Erythroblast (primary cell): ENCODE results near the gene COA8.

Experiments used
- GATA1 ChIP-seq: IDR thresholded peaks from 2 replicates; pipeline ENCODE4 v1.6.1; 2011; ENCODE audit warnings: low read depth, mild to moderate bottlenecking, control low read depth, low read length, moderate library complexity
- POLR2A ChIP-seq: IDR thresholded peaks from 2 replicates; pipeline ENCODE4 v1.6.1; 2011; ENCODE audit warnings: mild to moderate bottlenecking, low read length

DNA sequence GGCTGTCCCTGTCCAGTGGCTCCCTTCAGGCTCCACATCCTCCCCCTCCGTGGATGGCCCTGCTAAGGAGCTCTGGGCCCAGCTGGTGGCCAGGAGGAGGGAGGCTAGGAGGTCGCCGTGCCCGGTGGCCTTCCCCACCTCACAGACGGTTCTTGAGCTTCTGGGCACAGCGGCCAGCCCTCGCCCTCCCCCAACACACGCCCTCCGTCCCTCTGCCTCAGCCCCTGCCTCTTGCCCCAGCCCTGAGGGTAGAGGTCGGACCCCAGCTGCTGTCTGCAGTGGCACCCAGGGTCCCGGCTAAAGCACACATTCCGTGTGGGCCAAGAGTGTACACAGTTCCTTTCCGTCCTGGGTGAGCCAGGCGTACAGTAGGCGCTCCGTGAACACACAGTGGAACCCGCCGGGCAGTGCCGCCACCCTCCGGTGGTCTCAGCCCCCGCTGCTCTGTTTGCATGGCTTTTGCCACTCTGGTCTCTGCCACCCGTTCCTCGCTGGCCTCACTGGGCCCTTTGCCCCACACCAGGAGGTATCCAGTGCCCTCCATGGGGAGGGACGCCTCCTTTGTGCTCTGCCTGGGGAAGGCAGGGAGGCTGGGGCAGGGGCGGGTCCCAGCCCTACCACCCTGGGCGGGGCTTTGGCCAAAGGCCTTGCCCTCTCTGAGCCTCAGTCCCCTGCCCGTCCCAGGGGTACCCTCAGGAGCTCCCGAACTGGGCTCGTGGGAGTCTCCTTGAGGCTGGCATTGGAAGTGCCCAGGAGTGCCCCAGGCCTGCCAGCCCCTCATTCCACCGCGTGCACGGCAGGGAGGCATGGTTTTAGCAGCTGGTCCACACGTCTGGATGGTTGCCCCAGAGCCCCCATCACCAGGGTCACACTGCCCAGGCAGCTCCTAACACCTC is 20.8 kb upstream of the COA8 start:
- TF ChIP-seq POLR2A (no peak), GATA1 (no peak)
